Type B pancreatic cell (in vitro differentiated cells): Measurements from ENCODE around the gene NMD3. TPM values are rescaled to one million over a fixed set of nuclear protein-coding genes. Genes with fewer than 3 reads are reported as not detected.

Experiments used
- DNase-seq: peaks from one replicate; pipeline ENCODE4 v3.0.0; 2021; ENCODE audit warnings: mixed read lengths; ENCODE audit not compliant: unreplicated experiment; ENCODE audit errors: extremely low spot score
- H3K27ac Mint-ChIP-seq: 2 replicates; pipeline ENCODE4 v1.8.0; 2021; ENCODE audit warnings: mild to moderate bottlenecking, mixed read lengths
- H3K27me3 Mint-ChIP-seq: 2 replicates; pipeline ENCODE4 v1.8.0; 2021; ENCODE audit warnings: mixed read lengths
- H3K36me3 Mint-ChIP-seq: 2 replicates; pipeline ENCODE4 v1.8.0; 2021; ENCODE audit warnings: mixed read lengths
- H3K4me1 Mint-ChIP-seq: one replicate; pipeline ENCODE4 v1.8.0; 2021; ENCODE audit warnings: mixed read lengths; ENCODE audit not compliant: unreplicated experiment
- H3K4me3 Mint-ChIP-seq: 2 replicates; pipeline ENCODE4 v1.8.0; 2021; ENCODE audit warnings: mild to moderate bottlenecking, mixed read lengths
- H3K9me3 Mint-ChIP-seq: 2 replicates; pipeline ENCODE4 v1.8.0; 2021; ENCODE audit warnings: mixed read lengths
- total RNA-seq: library from RNA; stranded (reverse); gene quantifications from 2 replicates; pipeline ENCODE4 v1.2.1, GENCODE V29; 2021; ENCODE audit warnings: low replicate concordance
- TF ChIP-seq, protein P1 (sequence below): fragments of 200-600 bp; sonication (generic); conservative IDR thresholded peaks from 2 replicates; pipeline ENCODE4 v1.5.0; 2021; ENCODE audit warnings: antibody characterized with exemption, mild to moderate bottlenecking

The NMD3 gene
- total RNA-seq, 1 donor from 2014 or later: 53.9 TPM

DNA sequence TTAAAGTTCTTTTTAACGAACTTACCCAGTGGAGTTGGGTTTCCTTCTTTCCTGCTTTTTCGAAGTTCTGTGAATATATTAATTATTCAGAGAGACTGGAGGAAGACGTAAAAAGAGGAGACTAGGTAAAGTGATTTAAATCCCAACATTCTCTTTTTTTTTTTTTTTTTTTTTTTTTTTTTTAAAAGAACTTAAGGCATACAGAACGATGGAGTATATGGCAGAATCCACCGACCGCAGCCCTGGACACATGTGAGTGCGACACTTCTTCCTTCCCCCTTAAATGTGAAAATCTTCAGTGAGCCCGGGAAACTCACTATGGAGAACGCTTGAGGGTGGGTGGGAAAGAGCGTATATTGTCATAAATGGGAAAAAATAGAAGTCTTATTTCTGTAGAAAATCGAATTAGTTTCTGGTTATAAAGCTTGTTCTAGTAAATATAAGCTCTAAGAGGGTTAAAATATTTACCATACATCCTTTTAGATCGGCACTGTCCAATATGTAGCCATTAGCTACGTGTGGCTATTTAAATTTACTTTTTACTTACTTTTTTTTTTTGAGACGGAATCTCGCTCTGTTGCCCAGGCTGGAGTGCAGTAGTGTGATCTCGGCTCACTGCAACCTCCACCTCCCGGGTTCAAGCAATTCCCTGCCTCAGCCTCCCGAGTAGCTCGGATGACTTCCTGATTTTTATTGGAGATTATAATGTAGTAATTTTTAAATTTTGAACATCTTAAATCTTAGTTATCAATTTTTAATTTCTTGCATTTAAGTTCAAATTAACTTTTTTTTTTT is 892 bp downstream of the NMD3 start:
- TF ChIP-seq, protein P1, sequence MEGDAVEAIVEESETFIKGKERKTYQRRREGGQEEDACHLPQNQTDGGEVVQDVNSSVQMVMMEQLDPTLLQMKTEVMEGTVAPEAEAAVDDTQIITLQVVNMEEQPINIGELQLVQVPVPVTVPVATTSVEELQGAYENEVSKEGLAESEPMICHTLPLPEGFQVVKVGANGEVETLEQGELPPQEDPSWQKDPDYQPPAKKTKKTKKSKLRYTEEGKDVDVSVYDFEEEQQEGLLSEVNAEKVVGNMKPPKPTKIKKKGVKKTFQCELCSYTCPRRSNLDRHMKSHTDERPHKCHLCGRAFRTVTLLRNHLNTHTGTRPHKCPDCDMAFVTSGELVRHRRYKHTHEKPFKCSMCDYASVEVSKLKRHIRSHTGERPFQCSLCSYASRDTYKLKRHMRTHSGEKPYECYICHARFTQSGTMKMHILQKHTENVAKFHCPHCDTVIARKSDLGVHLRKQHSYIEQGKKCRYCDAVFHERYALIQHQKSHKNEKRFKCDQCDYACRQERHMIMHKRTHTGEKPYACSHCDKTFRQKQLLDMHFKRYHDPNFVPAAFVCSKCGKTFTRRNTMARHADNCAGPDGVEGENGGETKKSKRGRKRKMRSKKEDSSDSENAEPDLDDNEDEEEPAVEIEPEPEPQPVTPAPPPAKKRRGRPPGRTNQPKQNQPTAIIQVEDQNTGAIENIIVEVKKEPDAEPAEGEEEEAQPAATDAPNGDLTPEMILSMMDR: no peak
- peaks cover 14% of the 10 kb centered on the region for H3K36me3 Mint-ChIP-seq
- peak overlapping the region; percentile 71 for H3K27ac Mint-ChIP-seq
- H3K27me3 Mint-ChIP-seq: no peaks in the 10 kb centered on the region
- H3K9me3 Mint-ChIP-seq: peaks cover 4% of the 10 kb centered on the region
- DNase-seq: no peak
- peaks cover 15% of the 10 kb centered on the region for H3K4me1 Mint-ChIP-seq
- peak overlapping the region; percentile 95 for H3K4me3 Mint-ChIP-seq

DNA sequence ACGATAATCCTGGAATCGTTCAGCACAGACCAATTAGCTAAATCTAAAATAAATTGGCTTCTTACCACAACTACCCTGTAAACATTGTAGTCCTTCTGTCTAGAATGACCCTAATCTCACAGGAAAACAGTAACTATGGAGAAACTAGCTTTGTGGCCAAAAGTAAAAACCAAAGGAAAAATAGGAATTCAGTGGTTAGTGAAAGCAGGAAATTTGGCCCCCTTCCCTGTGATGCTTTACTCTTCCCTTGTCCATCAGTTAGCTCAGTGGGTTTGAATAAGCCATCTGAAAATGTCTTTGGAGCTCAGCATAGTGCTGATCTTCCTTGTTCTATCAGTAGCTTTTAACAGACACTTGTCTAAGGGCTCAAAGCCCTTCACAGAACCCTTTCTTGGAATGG is 1.6 kb downstream of the NMD3 start:
- Mint-ChIP-seq H3K4me1 (peaks cover 15% of the 10 kb centered on the region), H3K27ac (peak overlapping the region; percentile 71), H3K27me3 (no peaks in the 10 kb centered on the region), H3K9me3 (peaks cover 4% of the 10 kb centered on the region), H3K36me3 (peaks cover 16% of the 10 kb centered on the region), H3K4me3 (peak overlapping the region; percentile 95)
- DNase-seq: no peak
- TF ChIP-seq, protein P1: no peak

DNA sequence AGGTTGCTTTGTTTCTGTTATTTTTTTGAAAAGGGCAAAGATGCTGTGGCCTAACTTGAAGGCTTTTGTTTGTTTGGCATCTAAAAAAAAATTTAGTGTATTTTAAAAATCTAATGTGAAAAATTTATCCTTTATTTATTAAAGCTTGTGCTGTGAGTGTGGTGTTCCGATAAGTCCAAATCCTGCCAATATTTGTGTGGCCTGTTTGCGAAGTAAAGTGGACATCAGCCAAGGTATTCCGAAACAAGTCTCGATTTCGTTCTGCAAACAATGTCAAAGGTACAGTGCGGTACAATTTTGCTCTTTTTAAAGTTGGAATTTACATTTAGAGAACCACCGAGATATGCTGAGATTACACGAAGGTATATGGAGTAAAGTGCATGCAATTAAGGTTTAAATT is 3.7 kb downstream of the NMD3 start:
- Mint-ChIP-seq H3K36me3 (peaks cover 16% of the 10 kb centered on the region), H3K4me3 (no peak overlapping the region), H3K4me1 (peaks cover 15% of the 10 kb centered on the region), H3K9me3 (peaks cover 1% of the 10 kb centered on the region), H3K27me3 (no peaks in the 10 kb centered on the region), H3K27ac (no peak overlapping the region)
- TF ChIP-seq, protein P1: no peak
- DNase-seq: no peak

DNA sequence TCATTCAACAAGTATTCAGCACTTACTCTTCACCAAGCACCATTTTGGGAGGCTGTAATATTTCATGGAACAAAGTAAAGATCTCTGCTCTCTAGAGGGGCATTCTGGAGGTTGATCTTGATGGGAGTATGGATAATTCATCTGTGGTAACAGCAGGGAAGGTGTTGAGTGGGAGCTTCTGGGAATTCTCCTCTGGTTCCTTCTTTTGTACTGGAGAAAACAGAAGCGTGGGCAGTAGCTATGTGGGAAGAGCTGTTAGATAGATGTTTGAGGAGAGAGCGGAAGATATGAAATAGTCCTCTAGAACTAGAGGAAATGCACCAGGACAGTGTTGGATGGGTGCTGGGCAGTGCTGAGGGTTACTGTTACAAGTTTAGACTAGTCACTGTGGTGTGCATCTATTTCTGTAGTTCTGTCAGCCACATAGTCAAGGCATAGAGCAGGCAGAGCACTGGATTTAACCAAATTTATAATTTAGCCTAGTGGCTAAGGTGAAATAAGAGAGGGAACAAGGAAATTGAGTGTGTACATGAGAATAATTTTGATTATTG is 9.6 kb downstream of the NMD3 start:
- Mint-ChIP-seq H3K4me1 (no peaks in the 10 kb centered on the region), H3K27ac (no peak overlapping the region), H3K27me3 (no peaks in the 10 kb centered on the region), H3K9me3 (no peaks in the 10 kb centered on the region), H3K36me3 (peaks cover 13% of the 10 kb centered on the region), H3K4me3 (no peak overlapping the region)
- no peak for DNase-seq
- TF ChIP-seq, protein P1: no peak

DNA sequence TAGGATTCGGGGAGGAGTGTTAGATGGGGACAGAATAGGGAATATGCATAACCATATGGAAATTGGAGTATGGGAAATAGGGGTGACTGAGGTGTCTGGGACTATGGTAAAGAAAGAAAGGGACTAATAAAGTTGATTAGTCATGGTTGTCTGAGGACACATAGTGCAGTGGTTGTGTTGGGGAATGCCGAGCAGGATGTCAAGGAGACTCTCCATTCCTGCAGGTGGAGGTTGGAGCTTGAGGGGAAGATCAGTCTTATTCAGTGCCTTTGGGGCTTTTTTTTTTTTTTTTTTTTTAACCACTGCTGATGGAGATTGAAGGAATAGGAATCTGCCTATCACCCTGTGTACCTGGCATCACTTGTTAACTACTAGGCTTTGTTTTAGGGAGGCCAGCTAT is 10.8 kb downstream of the NMD3 start:
- no peaks in the 10 kb centered on the region for H3K9me3 Mint-ChIP-seq
- H3K4me1 Mint-ChIP-seq: no peaks in the 10 kb centered on the region
- no peaks in the 10 kb centered on the region for H3K27me3 Mint-ChIP-seq
- no peak overlapping the region for H3K27ac Mint-ChIP-seq
- H3K36me3 Mint-ChIP-seq: peaks cover 20% of the 10 kb centered on the region
- no peak overlapping the region for H3K4me3 Mint-ChIP-seq
- no peak for DNase-seq
- TF ChIP-seq, protein P1: no peak
